Measurements from ENCODE around the gene CPD. TPM values are rescaled to one million over a fixed set of nuclear protein-coding genes. Genes with fewer than 3 reads are reported as not detected.

Gene CPD
- total and polyA plus RNA-seq, 2 of the 13 experiments (the other 11 are each of a cell fraction or from before 2014, with no cell fraction given) = 46.1 to 72.3 TPM

- TF ChIP-seq, protein P1, sequence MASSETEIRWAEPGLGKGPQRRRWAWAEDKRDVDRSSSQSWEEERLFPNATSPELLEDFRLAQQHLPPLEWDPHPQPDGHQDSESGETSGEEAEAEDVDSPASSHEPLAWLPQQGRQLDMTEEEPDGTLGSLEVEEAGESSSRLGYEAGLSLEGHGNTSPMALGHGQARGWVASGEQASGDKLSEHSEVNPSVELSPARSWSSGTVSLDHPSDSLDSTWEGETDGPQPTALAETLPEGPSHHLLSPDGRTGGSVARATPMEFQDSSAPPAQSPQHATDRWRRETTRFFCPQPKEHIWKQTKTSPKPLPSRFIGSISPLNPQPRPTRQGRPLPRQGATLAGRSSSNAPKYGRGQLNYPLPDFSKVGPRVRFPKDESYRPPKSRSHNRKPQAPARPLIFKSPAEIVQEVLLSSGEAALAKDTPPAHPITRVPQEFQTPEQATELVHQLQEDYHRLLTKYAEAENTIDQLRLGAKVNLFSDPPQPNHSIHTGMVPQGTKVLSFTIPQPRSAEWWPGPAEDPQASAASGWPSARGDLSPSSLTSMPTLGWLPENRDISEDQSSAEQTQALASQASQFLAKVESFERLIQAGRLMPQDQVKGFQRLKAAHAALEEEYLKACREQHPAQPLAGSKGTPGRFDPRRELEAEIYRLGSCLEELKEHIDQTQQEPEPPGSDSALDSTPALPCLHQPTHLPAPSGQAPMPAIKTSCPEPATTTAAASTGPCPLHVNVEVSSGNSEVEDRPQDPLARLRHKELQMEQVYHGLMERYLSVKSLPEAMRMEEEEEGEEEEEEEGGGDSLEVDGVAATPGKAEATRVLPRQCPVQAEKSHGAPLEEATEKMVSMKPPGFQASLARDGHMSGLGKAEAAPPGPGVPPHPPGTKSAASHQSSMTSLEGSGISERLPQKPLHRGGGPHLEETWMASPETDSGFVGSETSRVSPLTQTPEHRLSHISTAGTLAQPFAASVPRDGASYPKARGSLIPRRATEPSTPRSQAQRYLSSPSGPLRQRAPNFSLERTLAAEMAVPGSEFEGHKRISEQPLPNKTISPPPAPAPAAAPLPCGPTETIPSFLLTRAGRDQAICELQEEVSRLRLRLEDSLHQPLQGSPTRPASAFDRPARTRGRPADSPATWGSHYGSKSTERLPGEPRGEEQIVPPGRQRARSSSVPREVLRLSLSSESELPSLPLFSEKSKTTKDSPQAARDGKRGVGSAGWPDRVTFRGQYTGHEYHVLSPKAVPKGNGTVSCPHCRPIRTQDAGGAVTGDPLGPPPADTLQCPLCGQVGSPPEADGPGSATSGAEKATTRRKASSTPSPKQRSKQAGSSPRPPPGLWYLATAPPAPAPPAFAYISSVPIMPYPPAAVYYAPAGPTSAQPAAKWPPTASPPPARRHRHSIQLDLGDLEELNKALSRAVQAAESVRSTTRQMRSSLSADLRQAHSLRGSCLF (CRISPR knock-in tag; IDR thresholded peaks at IDR 0.05; ENCODE audit: borderline replicate concordance) = no peak
- TF ChIP-seq ATF4 (CRISPR knock-in tag; IDR thresholded peaks at IDR 0.05) (peak in 1 of 2 experiments; percentile 77; a peak in 2 of 4 replicates), ZNF615 (CRISPR knock-in tag; IDR thresholded peaks at IDR 0.05; ENCODE audit: borderline replicate concordance) (0 out of 2 replicates have a peak, but pooled peaks have one; percentile 39), HNF1B (CRISPR knock-in tag; IDR thresholded peaks at IDR 0.05) (peak; percentile 70), HNF4G (IDR thresholded peaks at IDR 0.05; ENCODE audit: borderline replicate concordance, low read depth, low read length) (peak; percentile 82), HNF4G (CRISPR knock-in tag; IDR thresholded peaks at IDR 0.05; ENCODE audit: borderline replicate concordance, low read depth) (peak; percentile 74; the same call in 1 of the 2 replicates), ARID5B (CRISPR knock-in tag; IDR thresholded peaks at IDR 0.05) (peak; percentile 92), NR2F6 (IDR thresholded peaks at IDR 0.05) (peak; percentile 74), NR2F6 (CRISPR knock-in tag; IDR thresholded peaks at IDR 0.05) (peak; percentile 83), SOX5 (CRISPR knock-in tag; IDR thresholded peaks at IDR 0.05; ENCODE audit: borderline replicate concordance) (peak; percentile 79), HBP1 (CRISPR knock-in tag; IDR thresholded peaks at IDR 0.05; ENCODE audit: low read depth) (no peak)
- TF ChIP-seq, protein P2, sequence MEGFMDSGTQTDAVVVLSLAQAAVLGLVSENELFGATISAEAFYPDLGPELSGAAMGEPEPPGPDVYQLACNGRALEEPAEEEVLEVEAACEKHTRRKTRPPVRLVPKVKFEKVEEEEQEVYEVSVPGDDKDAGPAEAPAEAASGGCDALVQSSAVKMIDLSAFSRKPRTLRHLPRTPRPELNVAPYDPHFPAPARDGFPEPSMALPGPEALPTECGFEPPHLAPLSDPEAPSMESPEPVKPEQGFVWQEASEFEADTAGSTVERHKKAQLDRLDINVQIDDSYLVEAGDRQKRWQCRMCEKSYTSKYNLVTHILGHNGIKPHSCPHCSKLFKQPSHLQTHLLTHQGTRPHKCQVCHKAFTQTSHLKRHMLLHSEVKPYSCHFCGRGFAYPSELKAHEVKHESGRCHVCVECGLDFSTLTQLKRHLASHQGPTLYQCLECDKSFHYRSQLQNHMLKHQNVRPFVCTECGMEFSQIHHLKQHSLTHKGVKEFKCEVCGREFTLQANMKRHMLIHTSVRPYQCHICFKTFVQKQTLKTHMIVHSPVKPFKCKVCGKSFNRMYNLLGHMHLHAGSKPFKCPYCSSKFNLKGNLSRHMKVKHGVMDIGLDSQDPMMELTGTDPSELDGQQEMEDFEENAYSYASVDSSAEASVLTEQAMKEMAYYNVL (CRISPR knock-in tag; IDR thresholded peaks at IDR 0.05; ENCODE audit: borderline replicate concordance) = peak; percentile 70; the same call in 1 of the 2 replicates
Observed at GRCh38 chr17:30450125-30451027, 71.6 kb downstream of the CPD start (continued).
